HepG2 (cell line): Measurements from ENCODE around the gene TMEM151A. TPM values are rescaled to one million over a fixed set of nuclear protein-coding genes. Genes with fewer than 3 reads are reported as not detected.

Experiments
- ARID4A ChIP-seq: sonication (generic); formaldehyde crosslinking; IDR thresholded peaks from 2 replicates; pipeline ENCODE4 v1.5.0; 2020; ENCODE audit warnings: mild to moderate bottlenecking, missing genetic modification reagents, borderline replicate concordance
- HOMEZ ChIP-seq: IDR thresholded peaks from 2 replicates; pipeline ENCODE4 v1.6.1; 2016; ENCODE audit warnings: low read depth
- MXD3 ChIP-seq: IDR thresholded peaks from 2 replicates; pipeline ENCODE4 v1.6.1; 2016; ENCODE audit warnings: mild to moderate bottlenecking, missing biosample characterization, missing genetic modification reagents
- NFRKB ChIP-seq: fragments of 450-650 bp; IDR thresholded peaks from 2 replicates; pipeline ENCODE4 v1.6.1; 2017
- NR2C2 ChIP-seq: sonication (generic); formaldehyde crosslinking; IDR thresholded peaks from 2 replicates; pipeline ENCODE4 v1.4.0; 2020; ENCODE audit warnings: missing genetic modification reagents, mild to moderate bottlenecking, moderate library complexity, borderline replicate concordance
- POLR2G ChIP-seq: fragments of 200-400 bp; formaldehyde crosslinking; IDR thresholded peaks from 2 replicates; pipeline ENCODE4 v1.6.1; 2018; ENCODE audit warnings: mild to moderate bottlenecking, low read depth, low read length, moderate library complexity
- SIX4 ChIP-seq: sonication (generic); formaldehyde crosslinking; IDR thresholded peaks from 2 replicates; pipeline ENCODE4 v1.4.0; 2020; ENCODE audit warnings: missing genetic modification reagents
- TBX3 ChIP-seq: fragments of 450-650 bp; IDR thresholded peaks from 2 replicates; pipeline ENCODE4 v1.6.1; 2017; ENCODE audit warnings: antibody characterized with exemption, mild to moderate bottlenecking, inconsistent platforms, borderline replicate concordance
- ZNF180 ChIP-seq: sonication (generic); formaldehyde crosslinking; IDR thresholded peaks from 2 replicates; pipeline ENCODE4 v1.4.0; 2020; ENCODE audit warnings: low read depth, missing genetic modification reagents, borderline replicate concordance
- ZNF432 ChIP-seq: sonication (generic); formaldehyde crosslinking; IDR thresholded peaks from 2 replicates; pipeline ENCODE4 v1.5.0; 2020; ENCODE audit warnings: missing genetic modification reagents, mild to moderate bottlenecking, borderline replicate concordance
- ZNF598 ChIP-seq: sonication (generic); formaldehyde crosslinking; IDR thresholded peaks from 2 replicates; pipeline ENCODE4 v1.5.1; 2020; ENCODE audit warnings: mild to moderate bottlenecking, missing genetic modification reagents, borderline replicate concordance
- ZNF710 ChIP-seq: sonication (generic); formaldehyde crosslinking; IDR thresholded peaks from 2 replicates; pipeline ENCODE4 v1.5.0; 2020; ENCODE audit warnings: mild to moderate bottlenecking, missing genetic modification reagents, borderline replicate concordance
- polyA plus RNA-seq, 8 experiments: library from polyadenylated mRNA; depleted of rRNA in 3 of 8; stranded (reverse) in 7 of 8; unstranded in 1 of 8; fragments of >200 nt; fragmentation: Illumina TruSeq in 4 of 8; extraction: Trizol in 4 of 8; gene quantifications; 2 replicates each; pipeline versions ENCODE4 v1.2.1 to v1.2.3, GENCODE V29; 2011 to 2016; ENCODE audit warnings: low read depth in 4 of 8, missing spikeins in 1 of 8, mixed read lengths in 1 of 8; ENCODE audit not compliant: insufficient read depth in 1 of 8
- total RNA-seq, 5 experiments: library from RNA; depleted of rRNA; stranded (reverse); fragments of >200 nt; fragmentation: Illumina TruSeq; extraction: Trizol; gene quantifications; 2 replicates each; pipeline ENCODE4 v1.2.3, GENCODE V29; 2016; ENCODE audit warnings: low read depth in 1 of 5
- TF ChIP-seq, protein P1 (sequence below): sonication (generic); formaldehyde crosslinking; IDR thresholded peaks from 2 replicates; pipeline ENCODE4 v1.9.0; 2021; ENCODE audit warnings: missing genetic modification reagents, borderline replicate concordance
- TF ChIP-seq, protein P2 (sequence below): sonication (generic); formaldehyde crosslinking; conservative IDR thresholded peaks from 2 replicates; pipeline ENCODE4 v1.4.0; 2020; ENCODE audit warnings: missing genetic modification reagents
- TF ChIP-seq, protein P3 (sequence below): sonication (generic); formaldehyde crosslinking; IDR thresholded peaks from 2 replicates; pipeline ENCODE4 v1.4.0; 2020; ENCODE audit warnings: mild to moderate bottlenecking, missing genetic modification reagents, borderline replicate concordance

TMEM151A gene
- total and polyA plus RNA-seq, 2 of the 13 experiments (the other 11 are each of a cell fraction or from before 2014, with no cell fraction given): 0.18 to 0.33 TPM

DNA sequence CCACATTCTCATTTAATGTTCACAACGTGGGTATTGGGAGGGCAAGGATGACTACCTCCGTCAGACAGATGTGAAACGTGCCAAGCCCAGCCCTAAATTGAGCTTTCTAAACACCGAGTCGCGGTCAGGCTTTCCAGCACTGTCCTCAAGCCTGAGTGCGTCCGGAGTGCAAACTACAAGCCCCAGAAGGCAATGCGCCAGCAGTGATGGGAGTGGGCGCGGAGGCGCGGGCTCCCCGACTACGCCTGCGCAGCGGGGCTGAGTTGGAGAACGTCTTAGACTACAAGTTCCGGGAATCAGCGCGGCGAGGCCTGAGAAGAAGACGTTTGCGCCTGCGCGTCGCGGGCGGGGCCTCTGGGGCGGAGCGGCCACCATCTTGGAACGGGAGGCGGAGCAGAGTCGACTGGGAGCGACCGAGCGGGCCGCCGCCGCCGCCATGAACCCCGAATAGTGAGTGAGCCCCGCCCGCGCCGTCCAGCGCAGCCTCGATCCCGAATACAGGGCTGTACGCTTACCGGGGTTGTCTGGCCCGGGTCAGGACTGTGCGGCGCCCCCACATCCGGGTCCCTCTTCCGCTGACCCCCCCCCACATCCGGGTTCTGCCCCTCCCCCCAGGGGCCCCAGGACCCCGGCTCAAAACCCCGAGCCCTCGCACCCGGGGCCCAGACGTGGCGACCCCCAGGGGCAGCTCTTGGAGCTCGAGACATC, 23.3 kb upstream of the TMEM151A start, which contains the start of gene RAB1B (continued):
- no peak for TF ChIP-seq ZNF710 (CRISPR knock-in tag)
- TF ChIP-seq TBX3: no peak
- peak; percentile 76 for TF ChIP-seq POLR2G
- TF ChIP-seq, protein P1, sequence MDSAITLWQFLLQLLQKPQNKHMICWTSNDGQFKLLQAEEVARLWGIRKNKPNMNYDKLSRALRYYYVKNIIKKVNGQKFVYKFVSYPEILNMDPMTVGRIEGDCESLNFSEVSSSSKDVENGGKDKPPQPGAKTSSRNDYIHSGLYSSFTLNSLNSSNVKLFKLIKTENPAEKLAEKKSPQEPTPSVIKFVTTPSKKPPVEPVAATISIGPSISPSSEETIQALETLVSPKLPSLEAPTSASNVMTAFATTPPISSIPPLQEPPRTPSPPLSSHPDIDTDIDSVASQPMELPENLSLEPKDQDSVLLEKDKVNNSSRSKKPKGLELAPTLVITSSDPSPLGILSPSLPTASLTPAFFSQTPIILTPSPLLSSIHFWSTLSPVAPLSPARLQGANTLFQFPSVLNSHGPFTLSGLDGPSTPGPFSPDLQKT (CRISPR knock-in tag): no peak
- no peak for TF ChIP-seq MXD3 (CRISPR knock-in tag)
- TF ChIP-seq, protein P2, sequence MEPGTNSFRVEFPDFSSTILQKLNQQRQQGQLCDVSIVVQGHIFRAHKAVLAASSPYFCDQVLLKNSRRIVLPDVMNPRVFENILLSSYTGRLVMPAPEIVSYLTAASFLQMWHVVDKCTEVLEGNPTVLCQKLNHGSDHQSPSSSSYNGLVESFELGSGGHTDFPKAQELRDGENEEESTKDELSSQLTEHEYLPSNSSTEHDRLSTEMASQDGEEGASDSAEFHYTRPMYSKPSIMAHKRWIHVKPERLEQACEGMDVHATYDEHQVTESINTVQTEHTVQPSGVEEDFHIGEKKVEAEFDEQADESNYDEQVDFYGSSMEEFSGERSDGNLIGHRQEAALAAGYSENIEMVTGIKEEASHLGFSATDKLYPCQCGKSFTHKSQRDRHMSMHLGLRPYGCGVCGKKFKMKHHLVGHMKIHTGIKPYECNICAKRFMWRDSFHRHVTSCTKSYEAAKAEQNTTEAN (CRISPR knock-in tag): 0 out of 2 replicates have a peak, but pooled peaks have one; percentile 18
- no peak for TF ChIP-seq ZNF598
- no peak for TF ChIP-seq SIX4 (CRISPR knock-in tag)
- TF ChIP-seq HOMEZ (CRISPR knock-in tag): no peak
- no peak for TF ChIP-seq ARID4A (CRISPR knock-in tag)
- TF ChIP-seq ZNF180: no peak
- TF ChIP-seq NFRKB: no peak
- TF ChIP-seq NR2C2 (CRISPR knock-in tag): peak; percentile 75; the same call in 1 of the 2 replicates
- TF ChIP-seq ZNF432 (CRISPR knock-in tag): no peak
- TF ChIP-seq, protein P3, sequence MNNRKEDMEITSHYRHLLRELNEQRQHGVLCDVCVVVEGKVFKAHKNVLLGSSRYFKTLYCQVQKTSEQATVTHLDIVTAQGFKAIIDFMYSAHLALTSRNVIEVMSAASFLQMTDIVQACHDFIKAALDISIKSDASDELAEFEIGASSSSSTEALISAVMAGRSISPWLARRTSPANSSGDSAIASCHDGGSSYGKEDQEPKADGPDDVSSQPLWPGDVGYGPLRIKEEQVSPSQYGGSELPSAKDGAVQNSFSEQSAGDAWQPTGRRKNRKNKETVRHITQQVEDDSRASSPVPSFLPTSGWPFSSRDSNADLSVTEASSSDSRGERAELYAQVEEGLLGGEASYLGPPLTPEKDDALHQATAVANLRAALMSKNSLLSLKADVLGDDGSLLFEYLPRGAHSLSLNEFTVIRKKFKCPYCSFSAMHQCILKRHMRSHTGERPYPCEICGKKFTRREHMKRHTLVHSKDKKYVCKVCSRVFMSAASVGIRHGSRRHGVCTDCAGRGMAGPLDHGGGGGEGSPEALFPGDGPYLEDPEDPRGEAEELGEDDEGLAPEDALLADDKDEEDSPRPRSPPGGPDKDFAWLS (CRISPR knock-in tag): no peak
